Left lung (tissue), 10 donors: ENCODE results near the gene ZNF827. TPM values are rescaled to one million over a fixed set of nuclear protein-coding genes. Genes with fewer than 3 reads are reported as not detected.
A peak's percentile ranks its signal among the peaks of the same experiment; 100 is the strongest.

Experiments used
- ATAC-seq: fragments of 200-7000 bp; cut with Tn5 transposase; one replicate; pipeline ENCODE4 v1.9.1; 2020; ENCODE audit warnings: moderate library complexity
- DNase-seq, 4 donors: peaks; one replicate each; pipeline ENCODE4 v3.0.0-alpha.2; 2013 to 2020
- H3K27ac ChIP-seq, 2 donors: fragments of 200-600 bp; sonication (generic) in 1 of 2; one replicate each; pipeline versions ENCODE4 v1.5.0 to v1.8.0; 2020 to 2021
- H3K27me3 ChIP-seq, 2 donors: fragments of 200-600 bp; sonication (generic) in 1 of 2; one replicate each; pipeline versions ENCODE4 v1.5.0 to v1.8.0; 2020 to 2021
- H3K36me3 ChIP-seq, 2 donors: fragments of 200-600 bp; sonication (generic) in 1 of 2; one replicate each; pipeline versions ENCODE4 v1.5.0 to v1.8.0; 2020 to 2021
- H3K4me1 ChIP-seq, 2 donors: fragments of 200-600 bp; one replicate each; pipeline ENCODE4 v1.8.0; 2021
- H3K4me3 ChIP-seq, 2 donors: fragments of 200-600 bp; sonication (generic) in 1 of 2; one replicate each; pipeline versions ENCODE4 v1.5.0 to v1.8.0; 2020 to 2021; ENCODE audit warnings: mild to moderate bottlenecking in 1 of 2
- H3K9me3 ChIP-seq, 2 donors: fragments of 200-600 bp; sonication (generic) in 1 of 2; one replicate each; pipeline versions ENCODE4 v1.5.0 to v1.8.0; 2020 to 2021
- CTCF ChIP-seq, 2 donors: fragments of 200-600 bp; sonication (generic) in 1 of 2; IDR thresholded peaks; one replicate each; pipeline versions ENCODE4 v1.5.0 to v1.8.0; 2021; ENCODE audit warnings: antibody characterized with exemption in 2 of 2
- intact Hi-C, 2 donors: fragments of 100-400 bp; cut with DNase I; formaldehyde crosslinking; loops; one replicate each; pipeline versions ENCODE4 v1.11.2 to v1.14.2; 2022
- polyA plus RNA-seq, 6 donors: library from polyadenylated mRNA; unstranded; fragments of 120-200 nt; gene quantifications; one replicate each; pipeline ENCODE4 v1.2.1, GENCODE V29; 2013; ENCODE audit not compliant: insufficient read length in 6 of 6
- total RNA-seq, 2 donors: library from RNA; stranded (reverse); fragmentation: NEBNext Ultra II Directional; extraction: Animal tissue kit (Norgen Biotek cat#: 25700); gene quantifications; one replicate each; pipeline ENCODE4 v1.2.1, GENCODE V29; 2021
- donor health status: DM: no; HTN: yes; CAD: no.
- donor health status: DM: no; HTN: no; CAD: no.

The ZNF827 gene
- total and polyA plus RNA-seq, 8 donors, result 9.2 to 35.7 (median 32.7) TPM

DNA sequence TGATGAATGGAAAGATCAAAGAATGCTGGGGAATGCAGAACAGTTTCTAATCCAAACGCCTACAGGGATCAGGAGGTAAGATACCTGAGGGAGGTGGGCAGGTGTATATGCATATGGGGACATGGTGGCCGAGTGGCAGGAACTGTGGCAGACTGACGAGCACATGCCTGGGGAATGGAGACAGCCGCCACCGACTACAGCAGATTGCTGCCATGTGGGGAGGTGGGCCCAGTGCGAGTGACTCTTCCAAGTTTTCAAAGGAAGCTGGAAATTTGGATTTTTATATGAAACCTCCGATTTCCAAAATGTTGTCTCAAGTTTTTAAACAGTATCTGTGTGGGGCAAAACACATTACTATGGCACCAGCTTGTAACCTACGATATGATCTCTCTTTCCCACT lies 9.9 kb downstream of the ZNF827 start:
- TF ChIP-seq CTCF (IDR thresholded peaks at IDR 0.05), result no peak
- Histone ChIP-seq H3K27ac (no peak overlapping the region), H3K36me3 (no peaks in the 10 kb centered on the region), H3K4me3 (no peak overlapping the region), H3K9me3 (no peaks in the 10 kb centered on the region), H3K27me3 (no peaks in the 10 kb centered on the region), H3K4me1 (no peaks in the 10 kb centered on the region)
- no peak for DNase-seq
- intact Hi-C loops, result no loop called here
- ATAC-seq, result no peak

- Histone ChIP-seq H3K9me3 (no peaks in the 10 kb centered on the region), H3K4me1 (no peaks in the 10 kb centered on the region), H3K27ac (no peak overlapping the region), H3K36me3 (no peaks in the 10 kb centered on the region), H3K27me3 (no peaks in the 10 kb centered on the region), H3K4me3 (no peak overlapping the region)
- intact Hi-C loops, result no loop called here
- ATAC-seq, result no peak
- DNase-seq, result no peak
- no peak for TF ChIP-seq CTCF (IDR thresholded peaks at IDR 0.05)
Measured at GRCh38 chr4:145927030-145927429, 11.6 kb downstream of the ZNF827 start.

DNA sequence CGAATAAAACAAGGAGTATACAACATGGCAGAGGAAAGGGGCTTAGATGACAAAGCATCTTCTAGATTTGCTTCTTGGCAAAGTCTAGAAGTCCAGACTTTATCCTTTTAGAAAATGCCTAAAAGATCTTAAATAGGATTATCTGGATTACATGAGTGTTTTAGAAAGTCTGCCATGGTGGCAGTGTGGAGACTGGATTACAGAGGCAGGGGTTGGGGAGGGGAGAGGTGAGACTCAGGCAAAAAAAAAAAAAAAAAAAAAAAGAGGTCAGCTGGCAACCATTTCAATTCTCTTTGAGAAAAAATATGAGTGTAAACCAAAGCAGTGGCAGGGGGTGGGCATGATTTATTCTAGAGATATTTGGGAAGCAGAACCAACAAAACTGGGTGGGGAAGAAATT lies 17.4 kb downstream of the ZNF827 start:
- intact Hi-C loops, result no loop called here
- Histone ChIP-seq H3K9me3 (no peaks in the 10 kb centered on the region), H3K4me1 (no peaks in the 10 kb centered on the region), H3K27me3 (no peaks in the 10 kb centered on the region), H3K27ac (no peak overlapping the region), H3K36me3 (no peaks in the 10 kb centered on the region), H3K4me3 (no peak overlapping the region)
- no peak for TF ChIP-seq CTCF (IDR thresholded peaks at IDR 0.05)
- ATAC-seq (no peak), DNase-seq (no peak)

DNA sequence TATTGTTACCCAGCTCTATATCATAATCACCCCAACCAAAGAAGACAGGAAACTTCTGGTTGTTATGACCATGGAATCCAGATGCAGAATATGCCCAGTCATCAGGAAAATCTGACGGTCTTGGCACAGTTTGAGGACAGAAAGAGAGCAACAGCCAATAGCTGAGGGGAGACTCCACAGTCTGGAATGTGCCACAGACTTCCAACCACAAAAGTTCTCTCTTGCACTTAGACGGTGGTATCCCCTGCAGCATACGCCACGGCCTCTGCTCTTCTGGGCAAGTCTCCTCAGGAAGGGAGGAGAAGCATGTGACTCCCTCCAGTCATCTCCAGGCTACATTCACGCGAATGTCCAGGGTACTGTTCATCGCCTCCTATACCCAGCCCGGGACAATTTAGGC lies 18.4 kb downstream of the ZNF827 start:
- intact Hi-C loops, result no loop called here
- Histone ChIP-seq H3K27me3 (no peaks in the 10 kb centered on the region), H3K4me1 (no peaks in the 10 kb centered on the region), H3K4me3 (no peak overlapping the region), H3K36me3 (no peaks in the 10 kb centered on the region), H3K27ac (no peak overlapping the region), H3K9me3 (no peaks in the 10 kb centered on the region)
- DNase-seq (no peak), ATAC-seq (peak; percentile 74)
- no peak for TF ChIP-seq CTCF (IDR thresholded peaks at IDR 0.05)

- H3K27ac ChIP-seq, result no peak overlapping the region
- no peak overlapping the region for H3K4me3 ChIP-seq
- intact Hi-C loops, result no loop called here
- no peaks in the 10 kb centered on the region for H3K9me3 ChIP-seq
- no peak for DNase-seq
- no peak for ATAC-seq
- H3K27me3 ChIP-seq, result no peaks in the 10 kb centered on the region
- TF ChIP-seq CTCF (IDR thresholded peaks at IDR 0.05), result no peak
- no peaks in the 10 kb centered on the region for H3K4me1 ChIP-seq
- no peaks in the 10 kb centered on the region for H3K36me3 ChIP-seq
Measured at GRCh38 chr4:145912376-145912775, 26.2 kb downstream of the ZNF827 start.
